Measurements from ENCODE around the gene SLC13A3.

The SLC13A3 gene

DNA sequence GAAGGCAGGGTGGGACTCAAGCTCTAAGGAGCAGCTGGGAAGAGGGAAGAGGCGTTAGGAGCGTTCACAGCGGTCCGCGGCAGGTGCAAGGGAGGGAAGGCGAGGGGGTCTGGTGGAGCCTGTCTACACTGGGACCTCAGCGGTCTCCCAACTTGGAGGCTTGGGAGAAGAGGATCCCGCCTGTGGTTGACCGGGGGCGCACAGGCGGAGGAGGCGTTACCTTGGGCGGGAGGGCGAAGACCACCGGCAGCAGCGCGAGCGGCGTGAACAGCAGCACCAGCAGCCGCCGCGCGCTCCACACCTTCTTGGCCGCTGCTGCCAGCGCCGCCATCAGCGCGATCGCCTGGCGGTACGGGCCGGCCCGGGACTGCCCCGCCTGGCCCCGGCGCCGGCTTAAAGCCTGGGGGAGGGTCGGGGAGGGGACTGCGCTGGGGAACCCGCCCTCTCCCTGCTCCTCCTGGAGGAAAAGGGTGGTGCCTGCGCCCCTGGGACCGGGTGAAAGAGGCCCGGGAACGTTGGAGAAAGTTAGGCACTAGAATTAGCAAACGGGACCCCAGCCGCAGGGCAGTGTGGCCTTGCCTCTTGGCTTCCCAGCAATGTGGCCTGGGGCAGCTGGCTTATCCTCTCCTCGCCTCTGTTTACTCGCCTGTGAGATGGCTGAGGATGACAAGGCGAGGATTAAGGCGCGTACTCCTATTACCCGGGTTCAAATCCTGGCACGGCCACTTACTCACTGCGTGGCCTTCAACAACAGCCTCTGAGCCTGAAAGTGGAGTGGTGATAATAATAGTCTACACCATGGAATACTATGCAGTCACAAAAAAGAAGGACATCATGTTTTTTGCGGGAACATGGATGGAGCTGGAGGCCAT, at the start of gene SLC13A3:
TSS of gene SLC13A3 (minus strand) at position 369 of the 872 bp plus-strand sequence. CDS start at position 331, 38 bp downstream.
- DNase-seq (ENCODE audit: extremely low read depth, low read depth), result no peak
- TF ChIP-seq, protein P1, sequence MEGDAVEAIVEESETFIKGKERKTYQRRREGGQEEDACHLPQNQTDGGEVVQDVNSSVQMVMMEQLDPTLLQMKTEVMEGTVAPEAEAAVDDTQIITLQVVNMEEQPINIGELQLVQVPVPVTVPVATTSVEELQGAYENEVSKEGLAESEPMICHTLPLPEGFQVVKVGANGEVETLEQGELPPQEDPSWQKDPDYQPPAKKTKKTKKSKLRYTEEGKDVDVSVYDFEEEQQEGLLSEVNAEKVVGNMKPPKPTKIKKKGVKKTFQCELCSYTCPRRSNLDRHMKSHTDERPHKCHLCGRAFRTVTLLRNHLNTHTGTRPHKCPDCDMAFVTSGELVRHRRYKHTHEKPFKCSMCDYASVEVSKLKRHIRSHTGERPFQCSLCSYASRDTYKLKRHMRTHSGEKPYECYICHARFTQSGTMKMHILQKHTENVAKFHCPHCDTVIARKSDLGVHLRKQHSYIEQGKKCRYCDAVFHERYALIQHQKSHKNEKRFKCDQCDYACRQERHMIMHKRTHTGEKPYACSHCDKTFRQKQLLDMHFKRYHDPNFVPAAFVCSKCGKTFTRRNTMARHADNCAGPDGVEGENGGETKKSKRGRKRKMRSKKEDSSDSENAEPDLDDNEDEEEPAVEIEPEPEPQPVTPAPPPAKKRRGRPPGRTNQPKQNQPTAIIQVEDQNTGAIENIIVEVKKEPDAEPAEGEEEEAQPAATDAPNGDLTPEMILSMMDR (IDR thresholded peaks at IDR 0.05; ENCODE audit: low read depth, low read length, missing control alignments), result no peak
- H3K4me3 ChIP-seq (replicated peaks; ENCODE audit: low read depth, low read length), result no peak within 1 kb of the TSS

DNA sequence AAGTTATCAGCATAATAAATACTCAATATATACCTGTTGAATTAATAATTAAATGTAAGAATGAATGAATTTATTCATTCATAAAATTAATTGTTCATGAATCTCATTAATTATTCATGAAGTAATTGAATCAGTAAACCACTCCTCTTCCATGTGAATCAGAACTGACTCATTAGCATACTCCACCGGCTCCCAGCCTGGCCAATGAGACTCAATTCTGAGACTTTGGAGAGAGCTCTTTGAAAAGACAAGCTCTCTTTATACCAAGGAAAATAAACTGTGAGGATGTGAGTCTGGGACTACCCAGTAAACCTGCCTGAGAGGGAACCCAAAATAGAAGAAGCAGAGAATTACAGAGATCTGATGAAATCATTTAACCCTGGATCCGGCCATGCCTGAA, 49.8 kb upstream of the SLC13A3 start:
- no peak for DNase-seq (ENCODE audit: extremely low read depth, low read depth)
- TF ChIP-seq, protein P1 (IDR thresholded peaks at IDR 0.05; ENCODE audit: low read depth, low read length, missing control alignments), result no peak
- no peak overlapping the region for H3K4me3 ChIP-seq (replicated peaks; ENCODE audit: low read depth, low read length)

DNA sequence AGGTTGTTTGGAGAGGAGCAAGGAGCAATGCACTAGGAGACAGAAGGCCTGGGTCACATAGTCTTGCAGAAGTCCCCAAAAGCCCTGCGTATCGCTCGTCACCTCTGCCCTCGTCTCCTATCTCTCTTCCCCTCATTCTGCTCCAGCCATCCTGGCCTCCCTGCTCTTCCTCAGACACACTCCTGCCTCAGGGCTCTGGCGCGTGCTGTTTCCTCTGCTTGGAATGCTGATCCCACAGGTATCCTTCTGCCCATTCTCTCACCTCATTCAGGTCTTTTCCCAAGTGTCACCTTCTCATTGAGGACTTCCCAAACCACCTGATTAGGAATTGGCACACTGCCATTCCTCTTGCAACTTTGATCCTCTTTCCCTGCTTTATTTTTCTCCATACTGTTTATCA, 49.2 kb upstream of the SLC13A3 start:
- no peak for DNase-seq (ENCODE audit: extremely low read depth, low read depth)
- no peak overlapping the region for H3K4me3 ChIP-seq (replicated peaks; ENCODE audit: low read depth, low read length)
- TF ChIP-seq, protein P1 (IDR thresholded peaks at IDR 0.05; ENCODE audit: low read depth, low read length, missing control alignments), result no peak

DNA sequence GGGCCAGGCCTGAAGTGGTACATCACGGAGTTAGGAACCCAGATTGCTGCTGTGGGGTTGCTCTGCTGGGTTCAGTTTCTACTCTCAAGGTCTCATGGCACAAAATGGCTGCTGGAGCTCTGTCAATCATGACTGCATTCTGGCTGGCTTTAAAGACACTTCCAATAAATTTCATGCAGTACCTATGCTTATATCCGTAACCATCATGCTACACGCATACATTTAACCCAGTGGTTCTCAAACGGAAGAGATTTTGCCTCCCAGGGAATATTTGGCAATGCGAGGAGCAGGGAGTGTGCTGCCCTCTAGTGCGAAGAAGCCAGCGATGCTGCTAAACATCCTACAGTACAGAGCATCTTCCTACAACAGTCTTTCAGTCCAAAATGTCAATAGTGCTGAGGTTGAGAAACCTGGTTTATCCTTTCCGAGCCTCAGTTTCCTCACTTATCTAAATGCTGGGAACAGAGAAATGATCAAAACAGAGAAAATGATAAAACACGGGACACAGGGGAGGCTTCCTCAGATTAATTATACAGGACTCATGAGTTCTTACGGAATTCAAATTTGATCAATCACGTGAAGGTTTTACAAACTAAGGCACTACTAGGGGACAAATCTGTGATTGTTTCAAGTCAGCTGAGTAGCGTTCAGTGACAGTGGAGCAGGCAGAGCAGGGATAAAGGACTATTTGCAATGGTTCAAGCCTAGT, 48.5 kb upstream of the SLC13A3 start:
- no peak for DNase-seq (ENCODE audit: extremely low read depth, low read depth)
- no peak overlapping the region for H3K4me3 ChIP-seq (replicated peaks; ENCODE audit: low read depth, low read length)
- TF ChIP-seq, protein P1 (IDR thresholded peaks at IDR 0.05; ENCODE audit: low read depth, low read length, missing control alignments), result peak; percentile 81

DNA sequence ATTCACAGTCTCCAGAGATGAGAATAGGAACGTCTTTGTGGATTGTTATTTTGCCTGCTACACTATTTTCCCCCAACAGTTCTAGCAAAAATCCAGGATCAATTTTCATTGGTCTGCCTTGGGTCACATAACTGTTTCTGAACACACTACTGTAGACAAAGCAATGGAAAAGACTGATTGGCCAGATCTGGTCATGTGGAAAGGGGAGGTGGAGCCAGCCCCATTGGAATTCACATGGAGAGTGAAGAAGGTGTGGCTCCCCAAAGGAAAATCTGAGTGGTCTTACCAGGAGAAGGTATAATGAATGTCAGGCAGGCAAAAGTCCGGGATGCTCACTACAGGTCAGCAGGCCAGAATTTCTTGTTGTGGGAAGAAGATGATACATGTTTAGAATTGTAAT, 47.5 kb upstream of the SLC13A3 start:
- H3K4me3 ChIP-seq (replicated peaks; ENCODE audit: low read depth, low read length), result no peak overlapping the region
- DNase-seq (ENCODE audit: extremely low read depth, low read depth), result no peak
- TF ChIP-seq, protein P1 (IDR thresholded peaks at IDR 0.05; ENCODE audit: low read depth, low read length, missing control alignments), result no peak

GRCh38 chr20:46696791-46697279, 45.6 kb upstream of the SLC13A3 start:
- DNase-seq (ENCODE audit: extremely low read depth, low read depth), result no peak
- H3K4me3 ChIP-seq (replicated peaks; ENCODE audit: low read depth, low read length), result no peak overlapping the region
- TF ChIP-seq, protein P1 (IDR thresholded peaks at IDR 0.05; ENCODE audit: low read depth, low read length, missing control alignments), result no peak
